ENCODE results near the gene PALMD. TPM values are rescaled to one million over a fixed set of nuclear protein-coding genes. Genes with fewer than 3 reads are reported as not detected.

The PALMD gene, protein sequence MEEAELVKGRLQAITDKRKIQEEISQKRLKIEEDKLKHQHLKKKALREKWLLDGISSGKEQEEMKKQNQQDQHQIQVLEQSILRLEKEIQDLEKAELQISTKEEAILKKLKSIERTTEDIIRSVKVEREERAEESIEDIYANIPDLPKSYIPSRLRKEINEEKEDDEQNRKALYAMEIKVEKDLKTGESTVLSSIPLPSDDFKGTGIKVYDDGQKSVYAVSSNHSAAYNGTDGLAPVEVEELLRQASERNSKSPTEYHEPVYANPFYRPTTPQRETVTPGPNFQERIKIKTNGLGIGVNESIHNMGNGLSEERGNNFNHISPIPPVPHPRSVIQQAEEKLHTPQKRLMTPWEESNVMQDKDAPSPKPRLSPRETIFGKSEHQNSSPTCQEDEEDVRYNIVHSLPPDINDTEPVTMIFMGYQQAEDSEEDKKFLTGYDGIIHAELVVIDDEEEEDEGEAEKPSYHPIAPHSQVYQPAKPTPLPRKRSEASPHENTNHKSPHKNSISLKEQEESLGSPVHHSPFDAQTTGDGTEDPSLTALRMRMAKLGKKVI
- total RNA-seq = not detected in 2 replicates

DNA sequence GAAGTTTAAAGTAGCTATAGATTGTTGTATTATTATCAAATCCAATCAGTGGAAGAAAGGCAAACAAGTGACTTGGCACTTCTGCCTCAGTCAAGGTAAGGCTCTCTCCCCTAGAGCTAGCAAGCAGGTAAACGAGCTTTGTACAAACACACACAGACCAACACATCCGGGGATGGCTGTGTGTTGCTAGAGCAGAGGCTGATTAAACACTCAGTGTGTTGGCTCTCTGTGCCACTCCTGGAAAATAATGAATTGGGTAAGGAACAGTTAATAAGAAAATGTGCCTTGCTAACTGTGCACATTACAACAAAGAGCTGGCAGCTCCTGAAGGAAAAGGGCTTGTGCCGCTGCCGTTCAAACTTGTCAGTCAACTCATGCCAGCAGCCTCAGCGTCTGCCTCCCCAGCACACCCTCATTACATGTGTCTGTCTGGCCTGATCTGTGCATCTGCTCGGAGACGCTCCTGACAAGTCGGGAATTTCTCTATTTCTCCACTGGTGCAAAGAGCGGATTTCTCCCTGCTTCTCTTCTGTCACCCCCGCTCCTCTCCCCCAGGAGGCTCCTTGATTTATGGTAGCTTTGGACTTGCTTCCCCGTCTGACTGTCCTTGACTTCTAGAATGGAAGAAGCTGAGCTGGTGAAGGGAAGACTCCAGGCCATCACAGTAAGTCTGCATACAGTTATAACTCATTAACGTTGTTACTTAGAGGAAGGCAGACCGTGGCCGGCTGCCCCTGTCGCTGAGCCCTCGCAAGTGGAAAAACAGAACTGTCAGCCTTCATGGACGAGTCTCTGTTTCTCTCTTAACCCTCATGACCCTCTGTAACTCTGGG is at the start of gene PALMD:
Gene PALMD (plus strand): TSS at position 415 of the 833 bp plus-strand sequence. CDS start 205 bp downstream, at position 620.
- Mint-ChIP-seq H3K27me3 (ENCODE audit: insufficient read depth) (peaks cover 17% of the 10 kb centered on the region), H3K9me3 (no peaks in the 10 kb centered on the region), H3K4me1 (ENCODE audit: low read depth) (no peaks in the 10 kb centered on the region), H3K36me3 (ENCODE audit: low read depth) (no peaks in the 10 kb centered on the region), H3K27ac (no peak within 1 kb of the TSS), H3K4me3 (no peak within 1 kb of the TSS)
- no peak for DNase-seq (ENCODE audit: low spot score)
- intact Hi-C loops (cut with micrococcal nuclease) = no loop called here

DNA sequence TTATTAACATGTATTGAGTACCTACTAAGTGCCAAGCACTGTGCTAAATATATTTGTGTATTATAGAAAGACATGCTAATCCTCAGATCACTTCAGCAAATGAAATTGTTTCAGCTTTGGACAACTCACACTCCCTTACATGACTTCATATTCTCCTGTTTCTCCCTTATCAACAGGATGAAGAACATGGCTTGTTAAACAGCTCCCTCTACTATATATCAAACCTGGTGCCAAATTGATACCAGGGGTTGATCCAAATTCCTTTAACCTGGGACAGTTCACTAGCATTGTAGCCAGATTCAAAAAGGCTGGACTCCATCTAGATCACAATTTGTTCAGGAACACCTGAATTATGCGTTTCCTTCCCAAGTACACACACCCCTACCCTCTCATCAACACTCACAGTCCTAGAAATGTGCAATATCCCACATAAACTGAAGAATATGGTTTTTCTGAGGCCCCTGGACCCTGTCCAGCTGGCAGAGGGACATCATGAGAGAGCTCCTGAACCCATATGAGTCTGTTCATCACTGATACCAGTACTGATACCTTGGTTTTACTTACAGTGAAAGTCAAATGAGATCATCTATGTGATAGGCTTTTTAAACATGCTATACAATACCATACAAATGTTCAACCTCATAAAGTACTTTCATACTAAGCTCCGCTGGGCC is 47.0 kb upstream of the PALMD start:
- Mint-ChIP-seq H3K36me3 (ENCODE audit: low read depth) (no peaks in the 10 kb centered on the region), H3K4me1 (ENCODE audit: low read depth) (no peaks in the 10 kb centered on the region), H3K27ac (no peak overlapping the region), H3K9me3 (no peaks in the 10 kb centered on the region), H3K4me3 (no peak overlapping the region), H3K27me3 (ENCODE audit: insufficient read depth) (no peaks in the 10 kb centered on the region)
- DNase-seq (ENCODE audit: low spot score) = no peak
- intact Hi-C loops (cut with micrococcal nuclease) = no loop called here

DNA sequence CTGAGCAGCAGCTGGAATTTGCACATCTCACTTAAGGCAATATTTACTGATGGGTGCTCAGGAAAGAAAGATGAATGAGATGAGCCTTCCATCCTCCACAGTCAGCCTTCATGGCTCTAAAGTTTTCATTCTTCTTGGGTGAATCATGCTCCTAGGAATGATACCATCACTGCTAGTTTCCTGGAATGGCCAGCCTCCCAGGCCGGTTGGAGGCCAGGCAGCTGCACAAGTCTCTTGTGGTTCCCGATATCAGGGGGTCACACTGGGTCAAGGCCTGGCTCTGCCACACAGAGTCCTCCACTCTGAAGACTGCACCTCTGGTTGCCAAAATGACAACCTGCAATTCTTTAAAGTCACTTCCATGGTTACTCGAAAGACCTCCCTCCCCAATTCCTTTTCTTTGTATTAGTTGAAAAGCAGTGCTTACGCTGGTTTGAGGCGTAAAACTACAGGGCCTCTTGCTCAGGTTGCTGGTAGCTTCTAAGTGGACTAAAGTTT is 46.2 kb upstream of the PALMD start:
- no peaks in the 10 kb centered on the region for H3K9me3 Mint-ChIP-seq

DNA sequence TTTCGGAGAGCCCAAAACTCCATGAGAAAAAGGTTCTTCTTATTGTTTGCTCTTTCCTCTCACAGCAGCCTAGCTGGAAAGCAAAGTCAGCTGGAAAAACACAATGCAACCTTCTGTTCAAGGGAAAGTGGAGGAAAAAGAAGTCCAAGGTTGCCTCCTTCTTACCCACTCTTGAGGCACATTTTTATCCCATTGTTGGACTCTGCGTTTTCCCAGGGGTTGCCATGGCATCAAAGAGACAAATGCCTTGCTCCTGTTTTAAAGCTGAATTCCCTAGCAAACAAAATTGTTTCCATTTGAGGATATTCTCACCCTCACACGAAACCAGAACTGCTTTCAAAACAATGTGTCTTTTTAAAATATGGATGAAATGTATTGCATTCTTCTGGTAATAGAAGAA is 45.1 kb upstream of the PALMD start:
- Mint-ChIP-seq H3K9me3 (no peaks in the 10 kb centered on the region), H3K36me3 (ENCODE audit: low read depth) (no peaks in the 10 kb centered on the region), H3K4me1 (ENCODE audit: low read depth) (no peaks in the 10 kb centered on the region), H3K4me3 (no peak overlapping the region), H3K27ac (no peak overlapping the region), H3K27me3 (ENCODE audit: insufficient read depth) (no peaks in the 10 kb centered on the region)
- DNase-seq (ENCODE audit: low spot score) = no peak
- intact Hi-C loops (cut with micrococcal nuclease) = no loop called here

More for the DNA sequence above, 46.2 kb upstream of the PALMD start:
- H3K4me1 Mint-ChIP-seq (ENCODE audit: low read depth) = no peaks in the 10 kb centered on the region
- H3K36me3 Mint-ChIP-seq (ENCODE audit: low read depth) = no peaks in the 10 kb centered on the region
- H3K4me3 Mint-ChIP-seq = no peak overlapping the region
- H3K27ac Mint-ChIP-seq = no peak overlapping the region
- intact Hi-C loops (cut with micrococcal nuclease) = no loop called here
- no peaks in the 10 kb centered on the region for H3K27me3 Mint-ChIP-seq (ENCODE audit: insufficient read depth)
- DNase-seq (ENCODE audit: low spot score) = no peak

DNA sequence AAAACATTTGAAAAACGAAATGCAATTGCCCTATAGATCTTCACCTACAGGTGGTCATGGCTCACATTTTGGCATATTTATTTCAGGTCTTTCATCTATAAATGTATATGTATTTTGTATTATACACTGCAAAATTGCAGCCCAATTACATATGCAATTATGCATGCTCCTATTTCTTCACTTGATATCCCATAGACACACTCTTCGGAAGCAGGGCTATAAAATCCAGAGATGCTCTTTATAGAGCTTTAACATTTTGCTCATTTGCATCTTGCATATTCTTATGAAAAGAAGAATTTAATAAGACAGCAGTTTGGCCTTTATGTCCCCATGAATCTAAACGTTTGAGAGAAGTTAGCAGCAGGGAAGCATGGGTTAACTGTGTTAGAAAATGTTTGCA is 44.7 kb upstream of the PALMD start:
- H3K9me3 Mint-ChIP-seq = no peaks in the 10 kb centered on the region
- no peak for DNase-seq (ENCODE audit: low spot score)
- H3K27ac Mint-ChIP-seq = no peak overlapping the region
- no peaks in the 10 kb centered on the region for H3K36me3 Mint-ChIP-seq (ENCODE audit: low read depth)
- no peak overlapping the region for H3K4me3 Mint-ChIP-seq
- no peaks in the 10 kb centered on the region for H3K27me3 Mint-ChIP-seq (ENCODE audit: insufficient read depth)
- no peaks in the 10 kb centered on the region for H3K4me1 Mint-ChIP-seq (ENCODE audit: low read depth)
- intact Hi-C loops (cut with micrococcal nuclease) = no loop called here

DNA sequence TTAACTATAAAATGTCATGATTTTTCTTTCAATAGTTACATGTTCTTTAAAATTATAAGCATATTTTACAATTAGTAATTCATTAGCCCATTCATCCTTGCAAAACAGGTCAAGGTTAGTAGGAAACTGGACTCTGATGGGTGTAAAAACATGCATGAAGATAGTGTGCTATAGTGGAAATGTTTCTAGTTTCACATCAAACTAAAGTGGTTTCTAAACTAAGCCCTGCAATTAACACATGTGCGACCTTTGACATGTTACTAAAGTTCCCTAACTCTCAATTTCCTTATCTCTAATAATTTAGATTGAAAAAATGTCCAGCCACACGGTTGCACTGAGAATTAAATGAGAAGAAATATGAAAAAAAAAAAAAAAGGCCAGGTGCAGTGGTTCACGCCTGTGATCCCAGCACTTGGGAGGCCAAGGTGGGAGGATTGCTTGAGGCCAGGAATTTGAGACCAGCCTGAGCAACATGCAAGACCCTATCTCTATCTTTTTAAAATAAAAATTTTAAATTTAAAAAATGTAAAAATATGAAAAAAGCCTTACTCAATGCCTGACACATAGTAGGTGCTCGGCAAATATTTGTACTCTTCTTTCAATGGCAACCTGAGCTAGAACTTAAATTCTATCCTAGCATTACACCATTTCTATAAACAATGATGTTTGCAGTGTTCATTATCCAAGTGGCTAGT is 44.1 kb upstream of the PALMD start:
- no peak overlapping the region for H3K4me3 Mint-ChIP-seq
- no peak for DNase-seq (ENCODE audit: low spot score)
- intact Hi-C loops (cut with micrococcal nuclease) = no loop called here
- no peaks in the 10 kb centered on the region for H3K9me3 Mint-ChIP-seq
- no peak overlapping the region for H3K27ac Mint-ChIP-seq
- H3K27me3 Mint-ChIP-seq (ENCODE audit: insufficient read depth) = no peaks in the 10 kb centered on the region
- no peaks in the 10 kb centered on the region for H3K4me1 Mint-ChIP-seq (ENCODE audit: low read depth)
- no peaks in the 10 kb centered on the region for H3K36me3 Mint-ChIP-seq (ENCODE audit: low read depth)

DNA sequence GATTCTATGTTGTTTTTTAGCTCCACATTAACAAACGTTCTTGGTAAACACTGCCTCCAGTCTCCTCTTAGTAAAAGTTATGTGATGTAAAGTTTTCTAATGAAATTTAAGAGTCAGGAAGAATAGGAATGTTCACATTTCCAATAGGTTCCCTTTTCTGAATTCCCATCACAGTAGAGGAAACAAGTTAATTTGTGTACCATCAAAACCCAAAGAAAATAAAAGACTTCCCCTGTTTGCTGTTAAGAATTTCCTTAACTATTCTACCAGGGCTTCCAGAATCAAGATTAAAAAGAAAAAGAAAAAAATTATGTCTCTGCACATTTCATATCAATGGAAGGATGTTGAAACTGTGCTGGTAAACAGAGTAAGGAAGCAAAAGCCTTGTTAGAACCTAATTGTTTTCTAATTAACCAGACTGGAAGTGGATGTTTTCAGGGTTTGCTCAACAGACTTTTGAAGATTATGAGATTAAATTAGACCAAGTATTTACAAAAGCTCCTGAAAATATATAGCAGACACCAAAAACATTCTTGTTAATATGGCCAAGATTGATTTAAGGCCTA is 43.4 kb upstream of the PALMD start:
- DNase-seq (ENCODE audit: low spot score) = no peak
- no peak overlapping the region for H3K4me3 Mint-ChIP-seq
- H3K27me3 Mint-ChIP-seq (ENCODE audit: insufficient read depth) = no peaks in the 10 kb centered on the region
- no peaks in the 10 kb centered on the region for H3K4me1 Mint-ChIP-seq (ENCODE audit: low read depth)
- no peak overlapping the region for H3K27ac Mint-ChIP-seq
- no peaks in the 10 kb centered on the region for H3K36me3 Mint-ChIP-seq (ENCODE audit: low read depth)
- no peaks in the 10 kb centered on the region for H3K9me3 Mint-ChIP-seq
- intact Hi-C loops (cut with micrococcal nuclease) = no loop called here

DNA sequence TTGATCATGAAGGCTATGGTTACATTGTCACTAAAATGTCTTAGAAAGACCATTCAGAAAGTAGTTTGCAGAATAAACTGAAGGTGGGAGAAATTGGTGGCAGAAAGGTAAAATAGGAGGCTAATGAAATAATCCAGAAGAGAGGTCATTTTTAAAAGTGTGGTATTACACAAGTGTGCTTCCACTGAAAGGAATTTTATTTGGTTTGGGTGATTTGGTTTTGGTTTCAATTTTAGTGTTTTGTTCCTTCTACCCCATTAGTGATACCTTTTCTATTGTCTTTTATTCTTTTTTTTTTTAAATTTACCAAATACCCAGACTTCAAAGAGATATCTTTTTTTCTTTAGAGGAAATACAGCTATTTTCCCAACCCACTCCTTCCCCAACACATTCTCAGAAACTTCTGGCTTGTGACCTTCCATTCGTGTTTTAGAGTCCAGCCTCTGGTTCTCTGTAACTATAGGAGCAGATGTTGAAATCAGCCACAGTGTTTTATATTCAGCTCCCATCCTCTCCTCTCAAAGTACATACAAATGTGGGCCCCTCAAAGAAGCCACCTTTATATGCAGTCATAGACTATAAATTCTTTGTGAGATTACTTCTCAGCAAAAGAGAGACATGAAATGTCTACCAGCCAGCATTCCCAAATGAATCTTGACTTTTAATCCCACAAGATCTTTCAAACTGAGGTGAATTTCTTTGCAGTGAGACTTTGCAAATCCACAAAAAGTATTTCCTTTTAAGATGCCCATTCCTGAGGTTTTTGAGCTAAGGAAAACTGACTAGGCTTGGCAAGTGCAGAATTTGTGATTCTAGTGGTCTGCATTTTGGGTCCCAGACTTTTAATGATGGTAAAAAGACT is 42.0 kb upstream of the PALMD start:
- H3K4me3 Mint-ChIP-seq = no peak overlapping the region
- no peaks in the 10 kb centered on the region for H3K4me1 Mint-ChIP-seq (ENCODE audit: low read depth)
- DNase-seq (ENCODE audit: low spot score) = no peak
- no peaks in the 10 kb centered on the region for H3K27me3 Mint-ChIP-seq (ENCODE audit: insufficient read depth)
- intact Hi-C loops (cut with micrococcal nuclease) = no loop called here
- H3K36me3 Mint-ChIP-seq (ENCODE audit: low read depth) = no peaks in the 10 kb centered on the region
- no peaks in the 10 kb centered on the region for H3K9me3 Mint-ChIP-seq
- H3K27ac Mint-ChIP-seq = no peak overlapping the region

DNA sequence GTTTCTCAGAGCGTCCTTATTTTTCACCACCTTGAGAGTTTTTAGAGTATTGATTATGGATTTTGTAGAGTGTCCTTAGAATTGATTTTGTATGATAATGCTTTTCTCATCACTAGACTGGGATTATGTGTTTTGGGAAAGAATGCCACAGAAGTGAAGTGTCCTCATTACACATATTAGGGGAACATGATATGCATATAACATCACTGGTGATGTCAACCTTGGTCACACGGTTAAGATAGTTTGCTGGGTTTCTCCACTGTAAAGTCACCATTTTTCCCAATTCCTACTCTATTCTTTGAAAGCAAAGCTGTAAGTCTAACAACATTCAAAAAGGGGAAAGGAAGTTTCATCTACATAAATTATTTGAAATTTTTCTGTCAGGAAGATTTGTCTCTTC is 39.6 kb upstream of the PALMD start:
- Mint-ChIP-seq H3K4me3 (no peak overlapping the region), H3K9me3 (no peaks in the 10 kb centered on the region), H3K4me1 (ENCODE audit: low read depth) (no peaks in the 10 kb centered on the region), H3K36me3 (ENCODE audit: low read depth) (no peaks in the 10 kb centered on the region), H3K27ac (no peak overlapping the region), H3K27me3 (ENCODE audit: insufficient read depth) (no peaks in the 10 kb centered on the region)
- DNase-seq (ENCODE audit: low spot score) = no peak
- intact Hi-C loops (cut with micrococcal nuclease) = no loop called here

DNA sequence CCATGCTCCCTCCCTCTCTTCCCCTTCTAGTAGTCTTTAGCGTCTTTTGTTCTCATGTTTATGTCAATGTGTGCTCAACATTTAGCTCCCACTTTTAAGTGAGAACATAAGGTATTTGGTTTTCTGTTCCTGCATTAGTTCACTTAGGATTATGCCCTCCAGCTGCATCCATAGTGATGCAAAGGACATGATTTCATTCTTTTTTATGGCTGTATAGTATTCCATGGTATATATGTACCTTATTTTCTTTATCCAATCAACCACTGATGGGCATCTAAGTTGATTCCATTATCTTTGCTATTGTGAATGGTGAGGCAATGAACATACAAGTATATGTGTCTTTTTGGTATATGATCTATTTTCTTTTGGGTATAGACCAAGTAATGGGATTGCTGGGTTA is 38.3 kb upstream of the PALMD start:
- no peak for DNase-seq (ENCODE audit: low spot score)
- H3K27ac Mint-ChIP-seq = no peak overlapping the region
- intact Hi-C loops (cut with micrococcal nuclease) = no loop called here
- no peak overlapping the region for H3K4me3 Mint-ChIP-seq
- no peaks in the 10 kb centered on the region for H3K27me3 Mint-ChIP-seq (ENCODE audit: insufficient read depth)
- H3K9me3 Mint-ChIP-seq = no peaks in the 10 kb centered on the region
- H3K36me3 Mint-ChIP-seq (ENCODE audit: low read depth) = no peaks in the 10 kb centered on the region
- H3K4me1 Mint-ChIP-seq (ENCODE audit: low read depth) = no peaks in the 10 kb centered on the region

DNA sequence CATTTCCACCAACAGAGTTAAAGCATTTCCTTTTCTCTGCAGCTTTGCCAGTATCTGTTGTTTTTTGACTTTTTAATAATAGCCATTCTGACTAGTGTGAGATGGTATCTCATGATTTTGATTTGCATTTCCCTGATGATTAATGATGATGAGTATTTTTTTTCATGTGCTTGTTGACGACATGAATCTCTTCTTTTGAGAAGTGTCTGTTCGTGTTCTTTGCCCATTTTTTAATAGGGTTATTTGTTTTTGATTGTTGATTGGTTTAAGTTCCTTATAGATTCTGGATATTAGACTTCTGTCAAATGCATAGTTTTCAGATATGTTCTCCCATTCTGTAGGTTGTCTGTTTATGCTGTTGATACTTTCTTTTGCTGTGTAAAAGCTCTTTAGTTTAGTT is 37.9 kb upstream of the PALMD start:
- Mint-ChIP-seq H3K36me3 (ENCODE audit: low read depth) (no peaks in the 10 kb centered on the region), H3K4me1 (ENCODE audit: low read depth) (no peaks in the 10 kb centered on the region), H3K4me3 (no peak overlapping the region), H3K27ac (no peak overlapping the region), H3K27me3 (ENCODE audit: insufficient read depth) (no peaks in the 10 kb centered on the region), H3K9me3 (no peaks in the 10 kb centered on the region)
- DNase-seq (ENCODE audit: low spot score) = no peak
- intact Hi-C loops (cut with micrococcal nuclease) = no loop called here

Data from activated T-helper 1 cell treated with anti-CD3 and anti-CD28 coated beads, Interleukin-12 subunit alpha, Interleukin-12 subunit beta, Interleukin-2, Interleukin-4 antibody, amounts not matched to agents 30 ng/mL and 10 ng/mL and 1 ng/mL, durations not matched to agents 14 hours and 24 hours and 36 hours (primary cell).